H9 (cell line): Measurements from ENCODE around the gene ARIH1. TPM values are rescaled to one million over a fixed set of nuclear protein-coding genes. Genes with fewer than 3 reads are reported as not detected.

ENCODE experiments used
- DNase-seq: peaks from one replicate; pipeline ENCODE4 v3.0.0-alpha.2; 2017
- H2AFZ ChIP-seq: one replicate; pipeline ENCODE4 v1.6.1; 2013; ENCODE audit warnings: mild to moderate bottlenecking, low read length, control low read depth, moderate library complexity
- H2AK5ac ChIP-seq: 2 replicates; pipeline ENCODE4 v1.6.1; 2013; ENCODE audit warnings: low read length, control low read depth, mixed read lengths; ENCODE audit not compliant: insufficient read length
- H2BK120ac ChIP-seq: one replicate; pipeline ENCODE4 v1.6.1; 2013; ENCODE audit warnings: low read depth, mild to moderate bottlenecking, low read length, control low read depth, inconsistent platforms; ENCODE audit not compliant: poor library complexity, severe bottlenecking
- H2BK12ac ChIP-seq: 2 replicates; pipeline ENCODE4 v1.6.1; 2013; ENCODE audit warnings: low read length, control low read depth, mixed read lengths, low read depth; ENCODE audit not compliant: insufficient read length
- H2BK15ac ChIP-seq: 2 replicates; pipeline ENCODE4 v1.6.1; 2013; ENCODE audit warnings: low read depth, low read length, control low read depth
- H2BK20ac ChIP-seq: one replicate; pipeline ENCODE4 v1.6.1; 2013; ENCODE audit warnings: low read depth, mild to moderate bottlenecking, low read length, control low read depth, inconsistent platforms; ENCODE audit not compliant: poor library complexity, severe bottlenecking
- H2BK5ac ChIP-seq: 2 replicates; pipeline ENCODE4 v1.6.1; 2013; ENCODE audit warnings: low read length, control low read depth, mixed read lengths; ENCODE audit not compliant: insufficient read length
- H3K14ac ChIP-seq: 2 replicates; pipeline ENCODE4 v1.6.1; 2013; ENCODE audit warnings: low read length, control low read depth; ENCODE audit not compliant: insufficient read depth
- H3K18ac ChIP-seq: 2 replicates; pipeline ENCODE4 v1.6.1; 2013; ENCODE audit warnings: low read depth, mild to moderate bottlenecking, mixed read lengths, low read length, control low read depth; ENCODE audit not compliant: insufficient read length
- H3K23ac ChIP-seq: 2 replicates; pipeline ENCODE4 v1.6.1; 2013; ENCODE audit warnings: low read length, control low read depth, mixed read lengths, low read depth; ENCODE audit not compliant: insufficient read length
- H3K23me2 ChIP-seq: 2 replicates; pipeline ENCODE4 v1.6.1; 2013; ENCODE audit warnings: low read depth, mild to moderate bottlenecking, mixed read lengths, low read length, control low read depth; ENCODE audit not compliant: insufficient read length, poor library complexity, severe bottlenecking
- H3K27ac ChIP-seq: 2 replicates; pipeline ENCODE4 v1.5.1; 2013; ENCODE audit warnings: low read length, control low read depth, mixed read lengths, low read depth; ENCODE audit not compliant: insufficient read length
- H3K27me3 ChIP-seq: 2 replicates; pipeline ENCODE4 v1.6.1; 2013; ENCODE audit warnings: low read length, control low read depth, inconsistent platforms; ENCODE audit not compliant: insufficient read depth
- H3K4ac ChIP-seq: 2 replicates; pipeline ENCODE4 v1.6.1; 2013; ENCODE audit warnings: low read depth, mild to moderate bottlenecking, control low read depth, inconsistent platforms, low read length, moderate library complexity
- H3K4me1 ChIP-seq: 2 replicates; pipeline ENCODE4 v1.6.1; 2013; ENCODE audit warnings: low read length, control low read depth, inconsistent platforms; ENCODE audit not compliant: insufficient read depth
- H3K4me2 ChIP-seq: 2 replicates; pipeline ENCODE4 v1.6.1; 2013; ENCODE audit warnings: low read length, control low read depth, mixed read lengths; ENCODE audit not compliant: insufficient read length, insufficient read depth
- H3K56ac ChIP-seq: 2 replicates; pipeline ENCODE4 v1.6.1; 2013; ENCODE audit warnings: low read depth, mild to moderate bottlenecking, mixed read lengths, low read length, control low read depth; ENCODE audit not compliant: insufficient read length
- H3K79me1 ChIP-seq: 2 replicates; pipeline ENCODE4 v1.6.1; 2013; ENCODE audit warnings: low read depth, mild to moderate bottlenecking, moderate library complexity, low read length, control low read depth, inconsistent platforms; ENCODE audit not compliant: insufficient read depth, poor library complexity, severe bottlenecking
- H3K79me2 ChIP-seq: 2 replicates; pipeline ENCODE4 v1.6.1; 2013; ENCODE audit warnings: low read length, control low read depth, inconsistent platforms; ENCODE audit not compliant: insufficient read depth
- H3K9ac ChIP-seq: 2 replicates; pipeline ENCODE4 v1.6.1; 2013; ENCODE audit warnings: low read length, control low read depth, mixed read lengths; ENCODE audit not compliant: insufficient read length; ENCODE audit errors: extremely low read depth
- H3K9me3 ChIP-seq: one replicate; pipeline ENCODE4 v1.6.1; 2013; ENCODE audit warnings: low read depth, low read length, inconsistent platforms; ENCODE audit not compliant: control insufficient read depth
- H3T11ph ChIP-seq: one replicate; pipeline ENCODE4 v1.6.1; 2013; ENCODE audit warnings: mild to moderate bottlenecking, low read length, control low read depth, inconsistent platforms
- H4K20me1 ChIP-seq: one replicate; pipeline ENCODE4 v1.6.1; 2013; ENCODE audit not compliant: control insufficient read depth, insufficient read length, insufficient read depth
- H4K5ac ChIP-seq: 2 replicates; pipeline ENCODE4 v1.6.1; 2013; ENCODE audit warnings: low read depth, mild to moderate bottlenecking, mixed read lengths, low read length, control low read depth; ENCODE audit not compliant: insufficient read length
- H4K8ac ChIP-seq: replicated peaks from 2 replicates; pipeline ENCODE4 v1.6.1; 2013; ENCODE audit warnings: low read length, control low read depth, mixed read lengths, low read depth; ENCODE audit not compliant: insufficient read length
- H4K91ac ChIP-seq: 2 replicates; pipeline ENCODE4 v1.6.1; 2013; ENCODE audit warnings: low read depth, mild to moderate bottlenecking, moderate library complexity, mixed read lengths, low read length, control low read depth; ENCODE audit not compliant: insufficient read length
- H3K27ac Mint-ChIP-seq, 3 experiments: 2 replicates in 2 of 3; 3 replicates in 1 of 3; pipeline ENCODE4 v1.8.0; 2020 to 2021; ENCODE audit warnings: mixed read lengths in 3 of 3, mild to moderate bottlenecking in 1 of 3, moderate library complexity in 1 of 3
- H3K27me3 Mint-ChIP-seq: 2 replicates; pipeline ENCODE4 v1.8.0; 2021; ENCODE audit warnings: low read depth, mild to moderate bottlenecking, moderate library complexity, mixed read lengths
- H3K36me3 Mint-ChIP-seq, 3 experiments: 2 replicates in 2 of 3; 3 replicates in 1 of 3; pipeline ENCODE4 v1.8.0; 2020 to 2021; ENCODE audit warnings: low read depth in 3 of 3, mixed read lengths in 3 of 3; ENCODE audit not compliant: insufficient read depth in 1 of 3
- H3K4me1 Mint-ChIP-seq, 2 experiments: 2 replicates each; pipeline ENCODE4 v1.8.0; 2020; ENCODE audit warnings: mixed read lengths in 2 of 2
- H3K4me3 Mint-ChIP-seq, 2 experiments: 2 replicates in 1 of 2; 3 replicates in 1 of 2; pipeline ENCODE4 v1.8.0; 2020 to 2021; ENCODE audit warnings: mild to moderate bottlenecking in 2 of 2, mixed read lengths in 2 of 2, moderate library complexity in 1 of 2
- H3K9me3 Mint-ChIP-seq, 2 experiments: 2 replicates in 1 of 2; 3 replicates in 1 of 2; pipeline ENCODE4 v1.8.0; 2020; ENCODE audit warnings: mild to moderate bottlenecking in 2 of 2, mixed read lengths in 2 of 2, moderate library complexity in 1 of 2
- CTCF ChIP-seq: fragments of 200-600 bp; sonication (generic); conservative IDR thresholded peaks from 3 replicates; pipeline ENCODE4 v1.8.0; 2021; ENCODE audit warnings: antibody characterized with exemption, mild to moderate bottlenecking
- WGBS: extraction: QIAGEN DNeasy Blood & Tissue Kit; methylation state at CpG from one replicate; pipeline ENCODE4 v1.1.7; 2013; ENCODE audit warnings: missing lambda C conversion rate, low lambda C conversion rate, mixed read lengths; ENCODE audit not compliant: insufficient read length; ENCODE audit errors: extremely low coverage; 5-methylcytosine and 5-hydroxymethylcytosine counted together
- total RNA-seq: library from RNA; stranded (reverse); gene quantifications from 2 replicates; pipeline ENCODE4 v1.2.1, GENCODE V29; 2021

Gene ARIH1
- total RNA-seq, 1 experiment from 2014 or later: 158 TPM

- no CpG with 5 or more reads among the region's 1 CpG for WGBS
- no peak overlapping the region for H3K23ac ChIP-seq
- H3K27me3 Mint-ChIP-seq: no peaks in the 10 kb centered on the region
- no peak overlapping the region for H2AFZ ChIP-seq
- H3K23me2 ChIP-seq: no peaks in the 10 kb centered on the region
- H3K9me3 Mint-ChIP-seq: no peaks in the 10 kb centered on the region
- H3K27ac ChIP-seq: no peak overlapping the region
- TF ChIP-seq CTCF: no peak
- no peaks in the 10 kb centered on the region for H4K20me1 ChIP-seq
- no peaks in the 10 kb centered on the region for H3K79me2 ChIP-seq
- no peak overlapping the region for H3K27ac Mint-ChIP-seq
- no peaks in the 10 kb centered on the region for H3K79me1 ChIP-seq
- H3K4me1 Mint-ChIP-seq: no peaks in the 10 kb centered on the region
- no peak overlapping the region for H2AK5ac ChIP-seq
- no peak overlapping the region for H3K18ac ChIP-seq
- H3K4ac ChIP-seq: no peak overlapping the region
- no peak overlapping the region for H2BK12ac ChIP-seq
- H3K4me2 ChIP-seq: no peak overlapping the region
- no peak overlapping the region for H3T11ph ChIP-seq
- DNase-seq: no peak
- H2BK15ac ChIP-seq: no peak overlapping the region
- H3K36me3 Mint-ChIP-seq: peaks cover 0 to 7% (median 6%) of the 10 kb centered on the region in 3 experiments; a peak in 4 of 7 replicates
- no peak overlapping the region for H2BK5ac ChIP-seq
- H3K4me3 Mint-ChIP-seq: no peak overlapping the region
- H3K14ac ChIP-seq: no peak overlapping the region
- no peak overlapping the region for H3K56ac ChIP-seq
- H3K9me3 ChIP-seq: no peaks in the 10 kb centered on the region
- no peak overlapping the region for H4K91ac ChIP-seq
- no peaks in the 10 kb centered on the region for H3K27me3 ChIP-seq
- no peak overlapping the region for H2BK20ac ChIP-seq
- H3K9ac ChIP-seq: no peak overlapping the region
- no peak overlapping the region for H2BK120ac ChIP-seq
- no peaks in the 10 kb centered on the region for H3K4me1 ChIP-seq
- no peak overlapping the region for H4K5ac ChIP-seq
- no peak overlapping the region for H4K8ac ChIP-seq
These were observed 116.3 kb downstream of the ARIH1 start for GRCh38 chr15:72590427-72590826.
